Posterior vena cava (tissue), 2 donors: ENCODE measurements around the gene SMTNL1. TPM values are rescaled to one million over a fixed set of nuclear protein-coding genes. Genes with fewer than 3 reads are reported as not detected.
A peak's percentile ranks its signal among the peaks of the same experiment; 100 is the strongest.
"Not testable (repeated sequence)": the region's sequence is repeated elsewhere in the genome, so short reads cannot be mapped to it uniquely, and the experiment has no call there.

Experiments
- DNase-seq: peaks from one replicate; pipeline ENCODE4 v3.0.0-alpha.2; 2020; ENCODE audit warnings: low spot score
- intact Hi-C, 2 donors: fragments of 100-400 bp; cut with DNase I; formaldehyde crosslinking; loops; one replicate each; pipeline versions ENCODE4 v1.14.1 to v1.14.2; 2022 to 2023
- total RNA-seq, 2 donors: library from RNA; stranded (reverse); fragmentation: NEBNext Ultra II Directional; extraction: Animal tissue kit (Norgen Biotek cat#: 25700); gene quantifications; one replicate each; pipeline ENCODE4 v1.2.1, GENCODE V29; 2021
- donor health status: DM: yes; HTN: yes; CAD: no.
- donor health status: DM: yes; HTN: yes; CAD: no.

The SMTNL1 gene
- total RNA-seq, 2 donors from 2014 or later, result not detected

DNA sequence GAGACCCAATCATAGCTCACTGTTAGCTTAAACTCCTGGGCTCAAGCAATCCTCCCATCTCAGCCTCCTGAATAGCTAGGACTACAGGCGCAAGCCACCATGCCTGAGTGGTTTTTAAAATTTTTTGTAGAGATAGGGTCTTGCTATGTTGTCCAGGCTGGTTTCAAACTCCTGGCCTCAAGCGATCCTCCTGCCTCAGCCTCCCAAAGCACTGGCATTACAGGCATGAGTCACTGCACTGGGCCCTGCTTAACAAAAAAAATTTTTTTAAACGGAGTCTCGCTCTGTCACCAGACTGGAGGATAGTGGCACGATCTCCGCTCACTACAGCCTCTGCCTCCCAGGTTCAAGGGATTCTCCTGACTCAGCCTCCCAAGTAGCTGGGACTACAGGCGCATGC, 2.9 kb upstream of the SMTNL1 start:
- DNase-seq, intact Hi-C loops: not testable (repeated sequence)

DNA sequence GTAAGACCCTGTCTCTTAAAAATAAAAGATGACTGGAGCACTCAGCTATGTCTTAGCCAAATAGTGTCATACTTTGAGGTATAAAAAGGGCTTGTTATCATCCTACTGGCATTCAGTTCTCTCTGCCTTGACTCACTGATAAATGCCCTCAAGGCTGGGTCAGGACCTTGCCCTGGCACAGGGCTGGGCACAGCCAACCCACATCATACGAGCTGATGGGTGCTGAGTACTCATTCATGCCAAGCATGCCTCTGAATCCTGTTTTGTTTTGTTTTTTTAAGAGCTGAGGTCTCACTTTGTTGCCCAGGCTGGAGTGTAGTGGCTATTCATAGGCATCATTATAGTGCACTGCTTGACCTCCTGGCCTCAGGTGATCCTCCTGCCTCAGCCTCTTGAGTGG, 1.9 kb downstream of the SMTNL1 start:
- intact Hi-C loops, result no loop called here
- no peak for DNase-seq

DNA sequence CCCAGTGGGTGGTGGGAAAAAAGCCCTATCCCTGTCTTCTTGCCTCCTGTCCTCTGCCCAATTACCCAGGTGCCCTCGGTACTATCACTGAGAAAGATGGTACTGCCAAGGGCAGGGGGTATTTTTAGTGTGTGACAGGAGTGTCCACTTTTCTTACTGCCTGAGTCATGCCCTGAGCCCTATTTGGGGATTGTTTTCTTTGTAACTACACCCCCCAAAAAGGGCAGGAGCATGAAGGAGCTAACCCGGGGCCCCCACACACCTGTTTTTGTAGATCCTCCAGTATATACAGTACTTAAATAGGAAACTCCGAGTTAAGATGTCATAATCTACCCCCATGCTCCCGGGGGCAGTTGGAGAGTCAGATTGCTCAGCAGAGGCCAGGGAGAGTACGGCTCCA, 3.8 kb downstream of the SMTNL1 start:
- intact Hi-C loops, result no loop called here
- no peak for DNase-seq

DNA sequence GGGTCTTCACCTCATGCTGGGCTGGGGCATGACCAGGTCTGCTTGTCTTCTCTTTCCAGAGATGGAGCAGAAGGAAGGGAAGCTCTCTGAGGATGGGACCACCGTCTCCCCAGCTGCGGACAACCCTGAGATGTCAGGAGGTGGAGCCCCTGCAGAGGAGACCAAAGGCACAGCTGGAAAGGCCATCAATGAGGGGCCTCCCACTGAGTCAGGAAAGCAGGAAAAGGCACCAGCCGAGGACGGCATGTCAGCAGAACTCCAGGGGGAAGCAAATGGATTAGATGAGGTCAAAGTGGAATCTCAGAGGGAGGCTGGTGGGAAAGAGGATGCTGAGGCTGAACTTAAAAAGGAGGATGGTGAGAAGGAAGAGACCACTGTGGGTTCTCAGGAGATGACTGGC, 5.2 kb downstream of the SMTNL1 start:
- no peak for DNase-seq
- intact Hi-C loops, result no loop called here

DNA sequence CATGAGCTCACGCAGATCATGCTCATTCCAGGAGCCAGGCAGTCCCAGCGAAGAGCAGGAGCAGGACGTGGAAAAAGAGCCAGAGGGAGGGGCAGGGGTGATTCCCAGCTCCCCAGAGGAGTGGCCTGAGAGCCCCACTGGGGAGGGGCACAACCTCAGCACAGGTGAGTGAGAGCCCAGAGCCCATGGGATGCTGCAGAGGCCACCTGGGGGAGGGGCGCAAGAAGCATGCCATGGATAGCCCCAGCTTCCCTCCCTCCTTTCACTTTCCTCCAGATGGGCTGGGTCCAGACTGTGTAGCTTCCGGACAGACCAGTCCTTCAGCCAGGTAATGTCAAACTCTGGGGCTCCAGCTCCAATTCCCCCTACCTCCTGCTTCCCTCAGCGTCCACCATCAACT, 6.2 kb downstream of the SMTNL1 start:
- intact Hi-C loops, result no loop called here
- no peak for DNase-seq

DNA sequence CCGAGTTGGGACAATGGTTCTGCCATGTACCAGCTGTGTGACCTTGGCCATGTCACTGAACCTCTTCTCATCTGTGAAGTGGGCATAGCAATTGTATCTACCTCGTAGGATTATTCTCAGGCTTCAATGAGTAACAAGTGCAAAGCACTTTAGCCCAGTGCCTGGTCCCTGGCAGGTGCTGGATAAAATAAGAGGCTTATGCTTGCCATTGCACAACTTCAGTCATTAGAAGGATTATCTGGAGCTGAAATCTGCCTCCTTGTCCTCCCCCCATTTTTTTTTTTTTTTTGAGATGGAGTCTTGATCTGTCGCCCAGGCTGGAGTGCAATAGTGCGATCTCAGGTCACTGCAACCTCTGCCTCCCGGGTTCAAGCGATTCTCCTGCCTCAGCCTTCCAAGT, 7.2 kb downstream of the SMTNL1 start:
- no peak for DNase-seq
- intact Hi-C loops, result no loop called here

DNA sequence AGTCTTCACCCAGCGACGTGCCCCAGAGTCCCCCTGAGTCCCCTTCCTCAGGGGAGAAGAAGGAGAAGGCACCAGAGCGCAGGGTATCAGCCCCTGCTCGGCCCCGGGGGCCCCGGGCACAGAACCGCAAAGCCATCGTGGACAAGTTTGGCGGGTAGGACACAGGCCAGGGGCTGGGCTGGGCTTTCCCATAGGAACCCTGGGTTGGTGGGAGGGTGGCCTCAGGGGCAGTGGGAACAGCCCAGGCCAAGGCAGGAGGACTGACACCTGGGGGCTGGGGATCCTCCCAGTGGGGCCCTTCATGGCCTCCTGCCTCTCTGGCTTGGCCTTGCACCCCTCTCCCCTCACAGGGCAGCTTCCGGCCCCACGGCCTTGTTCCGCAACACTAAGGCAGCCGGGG, 8.5 kb downstream of the SMTNL1 start:
- no peak for DNase-seq
- intact Hi-C loops, result no loop called here

DNA sequence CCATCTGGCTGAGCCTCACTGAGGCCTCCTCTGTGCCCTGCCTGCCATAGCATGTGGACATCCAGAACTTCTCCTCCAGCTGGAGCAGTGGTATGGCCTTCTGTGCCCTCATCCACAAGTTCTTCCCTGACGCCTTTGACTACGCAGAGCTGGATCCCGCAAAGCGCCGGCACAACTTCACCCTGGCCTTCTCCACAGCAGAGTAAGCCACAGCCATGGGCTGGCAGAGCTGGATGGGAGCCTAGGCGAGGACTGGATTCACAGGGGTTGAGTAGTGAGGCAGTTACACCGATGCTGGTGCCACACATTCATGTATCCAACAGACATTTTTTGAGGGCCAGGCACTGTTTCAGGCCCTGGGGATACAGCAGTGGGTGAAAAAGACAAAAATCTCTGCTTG, 9.1 kb downstream of the SMTNL1 start:
- intact Hi-C loops, result no loop called here
- no peak for DNase-seq

DNA sequence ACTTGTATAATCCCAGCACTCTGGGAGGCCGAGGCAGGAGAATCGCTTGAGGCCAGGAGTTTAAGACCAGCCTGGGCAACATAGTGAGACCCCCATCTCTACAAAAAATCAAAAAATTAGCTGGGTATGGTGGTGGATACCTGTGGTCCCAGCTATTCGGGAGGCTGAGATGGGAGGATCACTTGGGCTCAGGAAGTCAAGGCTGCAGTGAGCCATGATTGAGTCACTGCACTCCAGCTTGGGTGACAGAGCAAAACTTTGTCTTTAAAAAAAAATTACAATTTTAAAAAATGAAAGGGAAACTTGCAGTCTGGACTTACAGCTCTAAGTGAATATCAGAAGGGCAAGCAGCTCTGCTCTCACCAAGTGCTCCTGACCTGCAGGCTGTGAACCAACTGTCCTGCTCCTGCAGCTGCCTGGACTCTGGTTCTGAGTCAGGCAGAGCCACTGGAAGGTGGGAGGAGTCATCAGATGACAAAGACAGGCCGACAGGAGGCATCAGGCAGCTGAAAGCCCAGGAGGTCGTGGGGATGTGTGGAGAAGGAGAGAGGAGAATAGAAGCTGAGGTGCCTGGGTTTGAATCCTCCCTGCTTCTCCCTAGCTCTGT, 9.6 kb downstream of the SMTNL1 start:
- intact Hi-C loops, result no loop called here
- DNase-seq, result no peak

DNA sequence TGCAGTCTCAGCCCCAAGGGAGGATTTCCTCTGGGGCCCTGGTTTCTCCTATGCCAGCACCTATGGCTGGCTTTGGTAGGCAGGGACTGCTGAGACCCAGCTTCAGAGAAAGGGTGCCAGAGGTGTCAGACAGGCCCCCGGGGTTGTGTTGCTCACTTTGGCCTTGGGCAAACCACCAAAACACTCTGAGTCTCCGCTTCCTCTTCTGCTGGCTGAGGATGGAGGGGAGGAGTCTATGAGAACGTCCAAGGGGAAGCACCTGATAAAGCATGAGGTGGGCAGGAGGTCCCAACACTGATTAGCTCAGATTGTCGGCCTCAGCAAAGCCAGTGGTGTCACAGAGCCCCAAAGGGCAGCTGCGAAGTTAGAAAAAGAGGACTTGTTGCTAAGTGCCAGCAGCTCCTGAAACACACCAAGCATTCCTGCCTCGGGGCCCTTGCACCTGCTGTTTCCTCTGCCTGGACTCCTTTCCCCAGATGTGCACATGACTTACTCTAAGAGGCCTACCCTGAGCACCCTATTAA, 10.5 kb downstream of the SMTNL1 start:
- no peak for DNase-seq
- intact Hi-C loops, result no loop called here

DNA sequence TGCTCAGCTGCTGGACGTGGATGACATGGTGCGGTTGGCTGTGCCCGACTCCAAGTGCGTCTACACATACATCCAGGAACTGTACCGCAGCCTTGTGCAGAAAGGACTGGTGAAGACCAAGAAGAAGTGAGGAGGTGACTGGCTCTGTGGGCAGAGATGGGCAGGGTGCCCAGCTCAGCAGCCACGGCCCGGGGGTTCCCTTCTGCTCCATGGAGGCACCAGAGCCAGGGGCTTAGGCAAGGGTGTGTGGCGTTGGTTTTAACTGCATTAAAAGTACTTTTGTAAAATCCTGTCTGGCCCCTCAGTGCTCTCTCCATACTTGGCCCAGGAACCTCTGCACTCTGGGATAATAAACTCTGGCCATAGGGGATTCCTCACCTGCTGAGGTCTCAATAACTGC, 12.6 kb downstream of the SMTNL1 start:
- DNase-seq, result peak; percentile 34
- intact Hi-C loops, result no loop called here

DNA sequence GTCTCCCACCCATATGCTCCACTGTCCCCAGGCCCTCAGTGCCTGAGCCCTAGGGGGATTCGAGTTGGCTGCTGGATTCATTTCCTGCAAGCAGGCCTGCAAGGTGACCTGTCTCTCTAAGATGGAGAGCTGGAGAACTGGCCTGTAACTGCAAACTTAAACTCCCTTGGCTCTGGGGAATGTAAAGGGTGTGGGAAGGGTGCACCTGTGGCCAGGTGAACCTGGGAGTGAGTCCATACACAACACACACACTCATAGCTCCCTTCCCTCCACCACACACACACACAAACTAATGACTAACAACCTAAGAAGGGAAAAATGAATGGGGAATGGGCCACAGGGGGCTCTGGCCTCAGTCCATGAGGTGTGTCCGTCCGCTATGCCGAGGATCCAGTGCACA, 14.5 kb downstream of the SMTNL1 start:
- DNase-seq, result peak; percentile 15
- intact Hi-C loops, result no loop called here

DNA sequence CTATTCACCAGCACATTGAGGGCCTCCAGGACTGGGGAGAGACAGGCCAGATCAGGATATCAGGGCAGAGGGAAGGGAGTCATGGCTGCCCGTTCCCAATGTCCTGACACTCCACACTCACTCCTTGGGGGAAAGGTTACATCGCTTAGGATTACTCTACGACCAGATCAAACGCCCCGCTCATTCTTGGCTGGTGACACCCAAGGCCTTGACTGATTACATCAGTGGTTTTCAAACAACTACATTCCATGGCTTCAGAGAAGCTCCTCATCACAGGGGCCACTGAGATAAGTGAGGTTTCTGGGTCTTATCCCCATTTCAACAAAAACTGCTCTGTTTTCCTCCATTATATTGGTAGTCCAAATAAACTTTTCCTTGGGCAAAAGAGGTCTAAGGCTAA, 15.1 kb downstream of the SMTNL1 start:
- intact Hi-C loops, result no loop called here
- no peak for DNase-seq

DNA sequence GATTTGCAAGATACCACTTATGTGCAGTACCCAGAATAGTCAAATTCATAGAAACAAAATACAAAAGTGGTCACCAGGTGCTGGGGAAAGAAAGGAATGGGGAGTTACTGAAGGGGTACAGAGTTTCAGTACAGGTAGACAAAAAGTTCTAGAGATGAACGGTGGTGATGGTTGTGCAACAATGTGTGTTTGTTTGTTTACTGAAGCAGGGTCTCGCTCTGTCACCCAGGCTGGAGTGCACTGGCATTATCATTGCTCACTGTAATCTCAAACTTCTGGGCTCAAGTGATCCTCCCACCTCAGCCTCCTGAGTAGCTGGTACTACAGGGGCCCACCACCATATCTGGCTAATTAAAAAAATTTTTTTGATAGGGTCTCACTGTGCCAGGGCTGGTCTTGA, 18.0 kb downstream of the SMTNL1 start:
- no peak for DNase-seq
- intact Hi-C loops, result no loop called here

DNA sequence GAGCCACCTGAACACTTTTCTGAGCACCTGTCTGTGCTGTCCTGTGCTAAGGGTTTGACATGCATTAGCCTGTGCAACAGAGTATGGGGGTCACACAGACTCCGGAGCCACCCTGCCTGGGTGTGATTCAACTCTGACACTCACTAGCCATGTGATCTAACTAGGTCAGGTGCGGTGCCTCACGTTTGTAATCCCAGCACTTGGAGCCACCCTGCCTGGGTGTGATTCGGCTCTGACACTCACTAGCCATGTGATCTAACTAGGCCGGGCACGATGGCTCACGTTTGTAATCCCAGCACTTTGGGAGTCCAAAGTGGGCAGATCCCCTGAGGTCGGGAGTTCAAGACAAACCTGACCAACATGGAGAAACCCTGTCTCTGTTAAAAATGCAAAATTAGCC, 18.6 kb downstream of the SMTNL1 start:
- peak; percentile 16 for DNase-seq
- intact Hi-C loops, result no loop called here

DNA sequence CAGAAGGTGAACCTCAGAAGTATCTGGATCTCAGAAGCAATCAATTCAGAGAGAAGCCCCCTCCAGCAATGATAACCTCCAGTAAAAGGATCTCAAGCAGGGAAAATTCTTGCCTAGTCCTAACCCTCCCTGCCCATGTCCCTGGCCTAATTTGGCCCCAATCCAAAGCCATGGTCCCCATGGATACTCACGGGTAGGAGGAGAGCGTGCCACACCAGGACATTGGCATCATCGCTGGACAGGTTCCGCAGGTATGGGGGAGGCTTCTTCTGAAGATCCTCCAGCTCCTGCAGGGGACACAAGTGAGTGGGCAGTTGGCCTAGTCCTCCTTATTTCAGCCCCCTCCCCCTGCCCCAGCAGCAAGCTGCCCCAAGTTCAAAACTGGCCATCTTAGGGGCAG, 22.8 kb downstream of the SMTNL1 start:
- intact Hi-C loops, result no loop called here
- DNase-seq, result no peak

DNA sequence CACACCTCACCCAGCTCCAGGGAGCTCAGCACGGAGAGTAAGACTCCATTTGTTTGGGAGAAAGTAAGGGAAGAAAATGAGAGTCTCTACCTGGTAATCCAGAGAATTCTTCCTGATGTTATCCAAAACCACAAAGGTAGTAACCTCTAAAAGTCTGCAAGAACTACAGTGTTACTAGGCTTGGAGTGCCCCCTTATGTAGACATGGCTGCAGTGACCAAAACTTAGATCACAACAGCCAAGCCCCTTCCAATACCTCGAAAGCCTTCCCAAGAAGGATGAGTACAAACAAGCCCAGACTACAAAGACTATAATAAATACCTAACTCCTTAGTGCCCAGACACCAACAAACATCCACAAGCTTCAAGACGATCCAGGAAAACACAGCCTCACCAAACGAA, 25.2 kb downstream of the SMTNL1 start:
- DNase-seq, result no peak
- intact Hi-C loops, result loop anchor here in 1 of 2 donors (1.0 kb wide), 1 partner anchor 125 kb away; no protein-coding TSS in a partner anchor

DNA sequence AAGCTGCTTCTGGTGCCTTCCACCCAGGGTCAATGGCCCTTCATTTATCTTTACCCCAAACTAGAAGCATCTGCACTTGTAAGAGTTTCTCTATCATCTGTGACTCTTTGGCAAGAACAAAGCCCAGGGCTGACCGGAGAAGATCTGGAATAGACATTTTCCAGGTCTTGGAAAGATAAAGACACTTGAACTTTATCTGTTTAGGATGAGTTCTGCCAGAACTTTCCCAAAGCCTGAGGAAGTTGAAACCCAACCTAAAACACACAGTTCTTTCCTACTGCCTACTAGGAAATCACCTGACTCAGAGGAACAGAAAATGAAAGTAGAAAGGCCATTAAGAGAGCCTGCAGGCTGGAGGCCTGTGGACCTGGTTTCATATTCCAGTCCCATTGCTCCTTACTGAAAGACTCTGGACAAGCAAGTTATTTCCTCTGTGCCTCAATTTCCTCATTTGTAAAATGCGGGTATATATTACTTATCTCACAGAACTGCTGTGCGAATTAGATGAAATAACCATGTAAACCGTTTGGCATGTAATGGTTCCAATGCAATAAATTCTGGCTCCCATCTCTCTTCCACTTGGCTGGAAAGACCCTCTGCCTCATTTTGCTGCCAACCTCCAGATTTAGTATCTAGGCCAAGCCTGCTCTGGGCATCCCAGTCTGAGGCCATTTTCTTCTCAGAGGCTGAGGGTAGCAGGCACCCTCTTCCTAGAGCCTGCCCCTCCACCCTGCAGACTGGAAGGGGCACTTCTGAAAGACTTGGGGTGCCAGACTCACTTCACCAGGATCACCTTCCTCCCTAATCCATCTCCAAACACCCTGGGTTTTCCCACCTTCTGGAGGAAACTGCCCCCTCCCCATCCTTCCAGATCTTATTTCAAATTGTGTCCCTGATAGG, 28.9 kb downstream of the SMTNL1 start:
- intact Hi-C loops, result loop anchor here (2.0 to 5.0 kb wide), 2 partner anchors 76 to 81 kb away; no protein-coding TSS in a partner anchor
- no peak for DNase-seq

DNA sequence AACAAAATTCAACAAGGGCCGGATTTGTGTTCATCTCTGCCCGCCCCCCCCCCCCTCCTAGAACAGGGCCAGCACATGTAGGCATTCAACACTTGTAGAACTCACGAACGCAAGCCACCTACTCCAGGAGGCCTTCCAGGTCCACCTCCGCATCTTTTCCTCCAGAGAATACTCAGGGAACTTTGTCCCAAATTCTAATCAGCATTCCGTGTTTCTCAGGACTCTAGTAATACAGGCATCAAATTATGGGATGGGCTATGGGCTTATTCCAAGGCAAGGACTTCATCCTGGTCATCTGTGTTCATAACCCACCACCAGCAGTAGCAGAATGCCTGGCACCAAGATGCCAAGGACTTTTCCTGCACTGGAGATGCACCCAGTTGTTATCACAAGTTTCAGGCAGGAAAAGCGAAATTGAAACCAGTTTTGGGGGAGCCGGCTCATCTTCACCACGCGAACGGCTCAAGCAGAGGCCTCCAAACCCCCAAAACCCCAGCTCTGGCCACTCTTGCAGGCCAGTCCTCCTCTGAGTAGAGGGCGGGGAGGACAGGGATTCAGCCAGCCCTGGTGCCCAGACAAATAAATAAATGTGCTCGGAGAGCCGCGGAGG, 29.6 kb downstream of the SMTNL1 start:
- intact Hi-C loops, result loop anchor here (2.0 to 5.0 kb wide), 2 partner anchors 75 to 80 kb away; no protein-coding TSS in a partner anchor

More for the DNA sequence above, 29.6 kb downstream of the SMTNL1 start:
- DNase-seq, result no peak
